Measurements from ENCODE around the gene GOLT1A.

- no peak for TF ChIP-seq POLR2A (IDR thresholded peaks at IDR 0.05; ENCODE audit: low read length)
- TF ChIP-seq GATA1 (IDR thresholded peaks at IDR 0.05; ENCODE audit: low read depth, low read length) = no peak
Observed at GRCh38 chr1:204254031-204254661, 40.4 kb upstream of the GOLT1A start.
